ENCODE data around the gene NEDD4L. TPM values are rescaled to one million over a fixed set of nuclear protein-coding genes. Genes with fewer than 3 reads are reported as not detected.

Gene NEDD4L
- total and polyA plus RNA-seq, 2 donors (not counting 1 experiment from before 2014, with no cell fraction given) = 10.3 to 25.7 TPM

DNA sequence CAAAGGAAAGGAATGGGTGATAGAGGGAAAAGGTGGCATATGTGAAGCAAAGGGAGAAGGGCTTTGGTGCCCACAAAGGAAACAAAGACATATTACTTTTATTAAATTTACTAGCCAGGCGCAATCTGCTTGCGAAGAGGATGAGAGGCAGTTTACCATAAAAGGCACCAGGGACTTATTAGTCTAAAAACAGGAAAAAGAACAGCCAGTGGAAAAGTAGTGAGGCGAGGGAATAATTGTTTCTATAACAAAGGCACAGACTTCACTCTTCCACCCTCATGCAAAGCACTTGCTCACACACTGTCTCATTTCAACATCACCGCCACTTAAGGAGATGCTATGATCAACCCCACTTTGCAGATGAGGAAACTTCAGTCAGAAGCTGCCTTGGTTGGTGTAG lies 374.3 kb downstream of the NEDD4L start:
- no peak overlapping the region for H3K27ac Mint-ChIP-seq
- POLR2A ChIA-PET = no interaction called here
- H3K9ac ChIP-seq (ENCODE audit: low read length) = no peak overlapping the region

DNA sequence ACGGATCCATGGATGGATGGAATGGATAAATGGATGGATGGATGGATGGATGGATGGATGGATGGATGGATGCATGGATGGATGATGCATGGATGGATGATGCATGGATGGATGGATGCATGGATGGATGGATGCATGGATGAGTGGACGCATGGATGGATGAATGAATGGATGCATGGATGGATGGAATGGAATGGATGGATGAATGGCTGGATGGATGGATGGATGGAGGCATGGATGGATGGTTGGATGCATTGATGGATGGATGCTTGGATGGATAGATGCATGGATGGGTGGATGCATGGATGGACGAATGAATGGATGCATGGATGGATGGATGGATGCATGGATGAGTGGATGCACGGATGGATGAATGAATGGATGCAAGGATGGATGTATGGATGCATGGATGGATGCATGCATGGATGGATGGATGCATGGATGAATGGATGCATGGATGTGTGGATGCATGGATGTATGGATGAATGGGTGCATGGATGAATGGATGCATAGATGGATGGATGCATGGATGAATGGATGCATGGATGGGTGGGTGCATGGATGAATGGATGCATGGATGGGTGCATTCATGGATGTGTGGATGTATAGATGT lies 375.7 kb downstream of the NEDD4L start:
- Mint-ChIP-seq H3K9me3 (ENCODE audit: insufficient read depth) (peaks cover 3% of the 10 kb centered on the region), H3K27ac (no peak overlapping the region), H3K4me3 (no peak overlapping the region), H3K27me3 (peaks cover 20% of the 10 kb centered on the region), H3K4me1 (no peaks in the 10 kb centered on the region)
- ChIA-PET POLR2A (no interaction called here), CTCF (no interaction called here)
- WGBS (ENCODE audit: insufficient coverage) = 59% methylated on average over 4 of the region's 4 CpGs
- Histone ChIP-seq H3K27ac (ENCODE audit: low read length in 2 of 2) (no peak overlapping the region), H3K36me3 (replicated peaks in 1 of 2; ENCODE audit: control extremely low read depth in 1 of 2, control insufficient read depth in 1 of 2, extremely low read depth in 1 of 2, insufficient read depth in 2 of 2, low read length in 1 of 2) (no peaks in the 10 kb centered on the region), H3K79me2 (ENCODE audit: control insufficient read depth, insufficient read depth, low read length) (no peaks in the 10 kb centered on the region), H3K4me1 (ENCODE audit: control insufficient read depth in 2 of 2, insufficient read depth in 2 of 2, low read length in 2 of 2) (no peaks in the 10 kb centered on the region), H2AFZ (ENCODE audit: insufficient read depth, low read depth, low read length, poor library complexity, severe bottlenecking) (no peak overlapping the region), H3K9me3 (ENCODE audit: control extremely low read depth in 1 of 3, control insufficient read depth in 2 of 3, insufficient read depth in 1 of 3, low read length in 2 of 3) (peaks cover 0 to 3% (median 0%) of the 10 kb centered on the region in 3 donors), H3K4me2 (replicated peaks; ENCODE audit: low read depth, low read length, poor library complexity, severe bottlenecking) (no peak overlapping the region), H4K20me1 (ENCODE audit: control insufficient read depth, insufficient read depth, low read length, poor library complexity, severe bottlenecking) (no peaks in the 10 kb centered on the region), H3K27me3 (replicated peaks in 1 of 4; ENCODE audit: control extremely low read depth in 1 of 4, control insufficient read depth in 3 of 4, insufficient read depth in 4 of 4, low read length in 3 of 4) (peaks cover 0 to 7% (median 0%) of the 10 kb centered on the region in 4 experiments), H3K9ac (ENCODE audit: low read length) (no peak overlapping the region), H3K4me3 (ENCODE audit: control extremely low read depth in 1 of 5, extremely low read depth in 1 of 5, insufficient read depth in 1 of 5, low read depth in 2 of 5, low read length in 4 of 5) (no peak overlapping the region)
- intact Hi-C loops (cut with micrococcal nuclease) = no loop called here
- DNase-seq (no peak), ATAC-seq (ENCODE audit: low read depth) (no peak)
- TF ChIP-seq EZH2 (IDR thresholded peaks at IDR 0.05; ENCODE audit: borderline replicate concordance, insufficient read depth, low read depth, low read length, poor library complexity, severe bottlenecking) = no peak
- TF ChIP-seq, protein P1, sequence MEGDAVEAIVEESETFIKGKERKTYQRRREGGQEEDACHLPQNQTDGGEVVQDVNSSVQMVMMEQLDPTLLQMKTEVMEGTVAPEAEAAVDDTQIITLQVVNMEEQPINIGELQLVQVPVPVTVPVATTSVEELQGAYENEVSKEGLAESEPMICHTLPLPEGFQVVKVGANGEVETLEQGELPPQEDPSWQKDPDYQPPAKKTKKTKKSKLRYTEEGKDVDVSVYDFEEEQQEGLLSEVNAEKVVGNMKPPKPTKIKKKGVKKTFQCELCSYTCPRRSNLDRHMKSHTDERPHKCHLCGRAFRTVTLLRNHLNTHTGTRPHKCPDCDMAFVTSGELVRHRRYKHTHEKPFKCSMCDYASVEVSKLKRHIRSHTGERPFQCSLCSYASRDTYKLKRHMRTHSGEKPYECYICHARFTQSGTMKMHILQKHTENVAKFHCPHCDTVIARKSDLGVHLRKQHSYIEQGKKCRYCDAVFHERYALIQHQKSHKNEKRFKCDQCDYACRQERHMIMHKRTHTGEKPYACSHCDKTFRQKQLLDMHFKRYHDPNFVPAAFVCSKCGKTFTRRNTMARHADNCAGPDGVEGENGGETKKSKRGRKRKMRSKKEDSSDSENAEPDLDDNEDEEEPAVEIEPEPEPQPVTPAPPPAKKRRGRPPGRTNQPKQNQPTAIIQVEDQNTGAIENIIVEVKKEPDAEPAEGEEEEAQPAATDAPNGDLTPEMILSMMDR (IDR thresholded peaks at IDR 0.05) = no peak

More for the DNA sequence above, 374.3 kb downstream of the NEDD4L start:
- Histone ChIP-seq H3K4me3 (ENCODE audit: control extremely low read depth in 1 of 5, extremely low read depth in 1 of 5, insufficient read depth in 1 of 5, low read depth in 2 of 5, low read length in 4 of 5) (no peak overlapping the region), H3K9me3 (ENCODE audit: control extremely low read depth in 1 of 3, control insufficient read depth in 2 of 3, insufficient read depth in 1 of 3, low read length in 2 of 3) (peaks cover 0 to 3% (median 0%) of the 10 kb centered on the region in 3 donors), H3K4me1 (ENCODE audit: control insufficient read depth in 2 of 2, insufficient read depth in 2 of 2, low read length in 2 of 2) (no peaks in the 10 kb centered on the region), H3K36me3 (replicated peaks in 1 of 2; ENCODE audit: control extremely low read depth in 1 of 2, control insufficient read depth in 1 of 2, extremely low read depth in 1 of 2, insufficient read depth in 2 of 2, low read length in 1 of 2) (no peaks in the 10 kb centered on the region), H3K4me2 (replicated peaks; ENCODE audit: low read depth, low read length, poor library complexity, severe bottlenecking) (no peak overlapping the region), H3K27me3 (replicated peaks in 1 of 4; ENCODE audit: control extremely low read depth in 1 of 4, control insufficient read depth in 3 of 4, insufficient read depth in 4 of 4, low read length in 3 of 4) (peaks cover 0 to 7% (median 0%) of the 10 kb centered on the region in 4 experiments), H2AFZ (ENCODE audit: insufficient read depth, low read depth, low read length, poor library complexity, severe bottlenecking) (no peak overlapping the region), H4K20me1 (ENCODE audit: control insufficient read depth, insufficient read depth, low read length, poor library complexity, severe bottlenecking) (no peaks in the 10 kb centered on the region), H3K79me2 (ENCODE audit: control insufficient read depth, insufficient read depth, low read length) (no peaks in the 10 kb centered on the region), H3K27ac (ENCODE audit: low read length in 2 of 2) (no peak overlapping the region)
- DNase-seq (no peak), ATAC-seq (ENCODE audit: low read depth) (no peak)
- intact Hi-C loops (cut with micrococcal nuclease) = no loop called here
- no peak for TF ChIP-seq EZH2 (IDR thresholded peaks at IDR 0.05; ENCODE audit: borderline replicate concordance, insufficient read depth, low read depth, low read length, poor library complexity, severe bottlenecking)
- TF ChIP-seq, protein P1 (IDR thresholded peaks at IDR 0.05) = no peak
- H3K4me1 Mint-ChIP-seq = no peaks in the 10 kb centered on the region
- 100% methylated on average over 2 of the region's 4 CpGs for WGBS (ENCODE audit: insufficient coverage)
- H3K4me3 Mint-ChIP-seq = no peak overlapping the region
- CTCF ChIA-PET = no interaction called here
- peaks cover 3% of the 10 kb centered on the region for H3K9me3 Mint-ChIP-seq (ENCODE audit: insufficient read depth)
- peaks cover 18% of the 10 kb centered on the region for H3K27me3 Mint-ChIP-seq

Data from B cell (primary cell).